ENCODE results near the gene CMTR2. TPM values are rescaled to one million over a fixed set of nuclear protein-coding genes. Genes with fewer than 3 reads are reported as not detected.
"Not testable (repeated sequence)": the region's sequence is repeated elsewhere in the genome, so short reads cannot be mapped to it uniquely, and the experiment has no call there.

Gene CMTR2
- 26.5 and 28.8 TPM in 2 replicates for total RNA-seq (2014; rRNA removed; shearing (Covaris generic))

- DNase-seq (ENCODE audit: low read depth), result peak; percentile 96
Observed at GRCh38 chr16:71288890-71289731, at the start of gene CMTR2. Gene CMTR2 (minus strand): TSS chr16:71289402. CDS start chr16:71285920, 3,482 bp downstream.

GRCh38 chr16:71338632-71339031 lies 49.4 kb upstream of the CMTR2 start:
- no peak for DNase-seq (ENCODE audit: low read depth)

- peak; percentile 56 for DNase-seq (ENCODE audit: low read depth)
Observed at GRCh38 chr16:71338193-71338592, 49.0 kb upstream of the CMTR2 start.

- no peak for DNase-seq (ENCODE audit: low read depth)
Observed at GRCh38 chr16:71337631-71338030, 48.4 kb upstream of the CMTR2 start.

GRCh38 chr16:71328151-71328550 lies 38.9 kb upstream of the CMTR2 start:
- no peak for DNase-seq (ENCODE audit: low read depth)

GRCh38 chr16:71327720-71328119 lies 38.5 kb upstream of the CMTR2 start:
- DNase-seq (ENCODE audit: low read depth), result no peak

GRCh38 chr16:71319999-71320398 lies 30.8 kb upstream of the CMTR2 start:
- DNase-seq (ENCODE audit: low read depth), result no peak

GRCh38 chr16:71315269-71315668 lies 26.1 kb upstream of the CMTR2 start:
- DNase-seq (ENCODE audit: low read depth), result no peak

GRCh38 chr16:71313591-71313990 lies 24.4 kb upstream of the CMTR2 start:
- not testable (repeated sequence) for DNase-seq (ENCODE audit: low read depth)

GRCh38 chr16:71311553-71312158 lies 22.5 kb upstream of the CMTR2 start:
- peak; percentile 11 for DNase-seq (ENCODE audit: low read depth)

GRCh38 chr16:71303938-71304337 lies 14.7 kb upstream of the CMTR2 start:
- DNase-seq (ENCODE audit: low read depth), result peak; percentile 78

- DNase-seq (ENCODE audit: low read depth), result peak; percentile 29
Observed at GRCh38 chr16:71297341-71297634, 8.1 kb upstream of the CMTR2 start.

GRCh38 chr16:71296584-71297340 lies 7.6 kb upstream of the CMTR2 start:
- DNase-seq (ENCODE audit: low read depth), result no peak

GRCh38 chr16:71295950-71296349 lies 6.7 kb upstream of the CMTR2 start:
- DNase-seq (ENCODE audit: low read depth), result no peak

GRCh38 chr16:71293919-71294318 lies 4.7 kb upstream of the CMTR2 start:
- DNase-seq (ENCODE audit: low read depth), result no peak

GRCh38 chr16:71292095-71292494 lies 2.9 kb upstream of the CMTR2 start:
- DNase-seq (ENCODE audit: low read depth), result not testable (repeated sequence)

GRCh38 chr16:71289732-71290062 lies 495 bp upstream of the CMTR2 start:
- DNase-seq (ENCODE audit: low read depth), result no peak

GRCh38 chr16:71288570-71288889 lies 672 bp downstream of the CMTR2 start:
- DNase-seq (ENCODE audit: low read depth), result peak; percentile 11

- no peak for DNase-seq (ENCODE audit: low read depth)
Observed at GRCh38 chr16:71287911-71288310, 1.3 kb downstream of the CMTR2 start.

GRCh38 chr16:71287454-71287853 lies 1.7 kb downstream of the CMTR2 start:
- DNase-seq (ENCODE audit: low read depth), result no peak

- no peak for DNase-seq (ENCODE audit: low read depth)
Observed at GRCh38 chr16:71283612-71284011, 5.6 kb downstream of the CMTR2 start.

GRCh38 chr16:71282943-71283342 lies 6.3 kb downstream of the CMTR2 start:
- DNase-seq (ENCODE audit: low read depth), result no peak
